ENCODE data around the gene FN1. TPM values are rescaled to one million over a fixed set of nuclear protein-coding genes. Genes with fewer than 3 reads are reported as not detected.

Gene FN1
- under 1 TPM; 0.29 to 0.30 TPM for total RNA-seq

- Mint-ChIP-seq H3K27ac (no peak within 1 kb of the TSS), H3K4me3 (peak within 1 kb of the TSS; percentile 78), H3K36me3 (no peaks in the 10 kb centered on the region), H3K9me3 (no peaks in the 10 kb centered on the region), H3K27me3 (peaks cover 85% of the 10 kb centered on the region), H3K4me1 (peaks cover 15% of the 10 kb centered on the region)
- peak; percentile 75 for DNase-seq
Measured at GRCh38 chr2:215435870-215436704, at the start of gene FN1. TSS of gene FN1 (minus strand) at chr2:215436068. CDS start at chr2:215435802, 266 bp downstream.

DNA sequence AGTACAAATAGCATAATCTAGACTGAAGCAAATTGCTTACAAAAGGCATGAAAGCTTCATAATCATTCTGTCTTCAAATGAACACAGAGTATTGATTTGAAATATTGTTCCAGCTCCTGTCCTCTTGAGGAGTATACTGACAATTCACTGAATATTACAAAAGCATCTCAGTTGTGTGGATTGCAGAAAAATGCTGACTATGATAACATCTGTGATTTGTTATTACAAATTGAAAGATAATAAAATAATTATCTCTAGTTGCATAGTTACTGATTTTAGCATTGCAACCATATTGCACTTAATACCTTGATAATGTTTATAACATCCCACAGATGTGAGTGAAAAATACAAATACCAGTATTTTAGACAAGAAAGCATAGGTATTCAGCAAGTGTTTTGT is 49.2 kb upstream of the FN1 start:
- no peak overlapping the region for H3K27ac Mint-ChIP-seq
- H3K9me3 Mint-ChIP-seq, result no peaks in the 10 kb centered on the region
- no peaks in the 10 kb centered on the region for H3K36me3 Mint-ChIP-seq
- DNase-seq, result no peak
- H3K4me1 Mint-ChIP-seq, result no peaks in the 10 kb centered on the region
- H3K4me3 Mint-ChIP-seq, result no peak overlapping the region
- H3K27me3 Mint-ChIP-seq, result peaks cover 5% of the 10 kb centered on the region

DNA sequence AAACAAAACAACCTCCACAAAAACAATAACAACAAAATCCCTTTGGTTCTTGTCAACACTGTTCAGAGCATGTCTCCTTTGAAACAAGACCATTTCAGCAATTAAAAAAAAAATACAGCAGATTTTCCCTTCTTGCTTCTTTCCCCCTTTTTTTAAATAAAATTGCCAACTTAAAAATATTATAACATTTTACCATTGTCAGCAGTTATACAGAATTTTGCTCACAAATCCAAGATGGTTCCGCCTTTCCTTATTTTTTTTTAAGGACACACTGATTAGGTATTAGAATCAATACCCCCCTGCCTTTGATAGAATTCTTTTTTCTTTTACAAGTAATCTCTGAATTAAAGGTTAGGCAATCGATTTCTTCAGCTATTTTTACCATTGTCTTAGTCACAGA is 48.7 kb upstream of the FN1 start:
- DNase-seq, result no peak
- H3K27ac Mint-ChIP-seq, result no peak overlapping the region
- no peaks in the 10 kb centered on the region for H3K4me1 Mint-ChIP-seq
- no peaks in the 10 kb centered on the region for H3K9me3 Mint-ChIP-seq
- peaks cover 5% of the 10 kb centered on the region for H3K27me3 Mint-ChIP-seq
- H3K4me3 Mint-ChIP-seq, result no peak overlapping the region
- H3K36me3 Mint-ChIP-seq, result no peaks in the 10 kb centered on the region

GRCh38 chr2:215483431-215483830 is 47.6 kb upstream of the FN1 start:
- Mint-ChIP-seq H3K36me3 (no peaks in the 10 kb centered on the region), H3K9me3 (no peaks in the 10 kb centered on the region), H3K27ac (no peak overlapping the region), H3K4me1 (no peaks in the 10 kb centered on the region), H3K4me3 (no peak overlapping the region), H3K27me3 (peaks cover 5% of the 10 kb centered on the region)
- DNase-seq, result no peak

DNA sequence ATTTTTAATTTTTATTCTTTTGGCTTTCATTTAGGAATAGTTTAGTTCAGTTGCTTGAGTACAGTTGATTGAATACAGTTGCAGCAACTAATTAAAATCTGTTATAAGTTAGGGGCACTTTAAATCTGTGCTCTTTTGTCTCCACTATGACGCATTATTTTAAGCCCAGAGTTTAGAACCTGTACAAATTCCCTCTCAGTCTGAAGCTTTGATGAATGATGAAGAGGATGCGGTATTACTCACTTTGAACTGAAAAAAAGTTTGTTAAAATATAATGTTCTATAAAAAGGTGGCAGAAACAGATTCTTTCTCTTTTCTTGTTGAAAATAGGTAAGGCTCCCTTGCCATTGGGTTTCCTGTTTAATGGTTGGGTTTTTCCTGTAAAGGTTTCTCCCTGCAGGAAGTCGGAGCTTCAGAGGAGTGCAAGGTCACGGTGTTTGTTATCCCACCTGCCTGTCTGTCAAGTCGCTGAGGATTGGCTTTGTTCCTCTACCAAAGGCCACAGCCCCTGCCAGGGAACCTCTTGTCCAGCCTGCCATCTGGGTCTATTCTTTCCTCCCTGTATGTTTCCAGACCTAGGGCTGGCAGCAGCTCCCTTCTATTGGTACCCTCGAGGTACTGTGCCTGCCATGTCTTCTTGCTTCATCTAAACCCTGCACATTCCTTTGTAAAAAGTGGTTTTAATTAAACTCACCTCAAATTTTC is 43.8 kb upstream of the FN1 start:
- no peaks in the 10 kb centered on the region for H3K4me1 Mint-ChIP-seq
- H3K4me3 Mint-ChIP-seq, result no peak overlapping the region
- H3K36me3 Mint-ChIP-seq, result no peaks in the 10 kb centered on the region
- no peaks in the 10 kb centered on the region for H3K9me3 Mint-ChIP-seq
- peaks cover 5% of the 10 kb centered on the region for H3K27me3 Mint-ChIP-seq
- no peak for DNase-seq
- no peak overlapping the region for H3K27ac Mint-ChIP-seq

- no peaks in the 10 kb centered on the region for H3K9me3 Mint-ChIP-seq
- H3K4me1 Mint-ChIP-seq, result no peaks in the 10 kb centered on the region
- no peak overlapping the region for H3K27ac Mint-ChIP-seq
- H3K27me3 Mint-ChIP-seq, result peaks cover 5% of the 10 kb centered on the region
- no peak overlapping the region for H3K4me3 Mint-ChIP-seq
- H3K36me3 Mint-ChIP-seq, result no peaks in the 10 kb centered on the region
- DNase-seq, result no peak
Measured at GRCh38 chr2:215479121-215479520, 43.3 kb upstream of the FN1 start.

DNA sequence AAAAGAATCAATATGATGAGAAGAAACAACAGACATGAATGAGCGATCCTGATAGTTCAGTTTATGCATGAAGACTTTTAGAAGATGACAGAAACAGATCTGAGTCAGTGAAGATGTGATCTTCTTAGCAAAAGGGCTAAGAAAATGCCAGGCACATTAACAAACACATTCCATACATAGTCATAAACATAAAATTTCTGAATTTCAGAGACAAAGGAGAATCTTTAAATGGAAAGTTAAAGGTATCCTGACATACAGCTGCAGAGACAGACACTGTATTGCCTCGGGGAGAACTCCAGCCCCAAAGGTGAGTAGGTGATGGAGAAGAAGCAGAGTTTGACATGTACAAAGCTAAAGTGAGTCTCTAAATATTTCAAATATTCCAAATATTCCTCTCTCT is 40.6 kb upstream of the FN1 start:
- Mint-ChIP-seq H3K9me3 (no peaks in the 10 kb centered on the region), H3K27ac (no peak overlapping the region), H3K27me3 (peaks cover 4% of the 10 kb centered on the region), H3K36me3 (no peaks in the 10 kb centered on the region), H3K4me3 (no peak overlapping the region), H3K4me1 (no peaks in the 10 kb centered on the region)
- no peak for DNase-seq

GRCh38 chr2:215466097-215466909 is 30.4 kb upstream of the FN1 start:
- no peak for DNase-seq
- Mint-ChIP-seq H3K9me3 (no peaks in the 10 kb centered on the region), H3K27me3 (peaks cover 5% of the 10 kb centered on the region), H3K27ac (no peak overlapping the region), H3K4me3 (no peak overlapping the region), H3K36me3 (no peaks in the 10 kb centered on the region), H3K4me1 (no peaks in the 10 kb centered on the region)

DNA sequence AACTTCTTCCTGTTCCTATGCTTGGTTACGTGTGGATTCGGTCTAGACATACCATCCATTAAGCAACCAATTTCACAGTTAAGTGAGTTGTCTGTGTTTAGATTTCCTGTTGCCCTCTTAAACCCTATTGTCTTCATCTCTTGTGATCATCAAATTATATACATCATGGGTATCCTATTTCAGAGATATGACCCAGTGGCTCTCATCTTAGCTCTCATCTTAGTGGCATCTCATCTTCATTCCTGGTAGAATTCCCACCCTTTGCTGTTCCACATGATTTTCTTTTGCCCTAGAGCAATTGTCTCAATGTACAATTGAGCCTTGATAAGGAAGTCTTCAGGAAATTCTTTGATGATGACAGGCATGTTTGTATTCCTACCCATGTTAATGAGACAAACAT is 29.4 kb upstream of the FN1 start:
- peaks cover 5% of the 10 kb centered on the region for H3K27me3 Mint-ChIP-seq
- H3K4me1 Mint-ChIP-seq, result no peaks in the 10 kb centered on the region
- H3K9me3 Mint-ChIP-seq, result no peaks in the 10 kb centered on the region
- H3K4me3 Mint-ChIP-seq, result no peak overlapping the region
- DNase-seq, result no peak
- no peak overlapping the region for H3K27ac Mint-ChIP-seq
- H3K36me3 Mint-ChIP-seq, result no peaks in the 10 kb centered on the region

GRCh38 chr2:215461836-215462532 is 26.1 kb upstream of the FN1 start:
- Mint-ChIP-seq H3K4me3 (no peak overlapping the region), H3K27ac (no peak overlapping the region), H3K27me3 (peaks cover 11% of the 10 kb centered on the region), H3K36me3 (no peaks in the 10 kb centered on the region), H3K4me1 (no peaks in the 10 kb centered on the region), H3K9me3 (no peaks in the 10 kb centered on the region)
- no peak for DNase-seq

DNA sequence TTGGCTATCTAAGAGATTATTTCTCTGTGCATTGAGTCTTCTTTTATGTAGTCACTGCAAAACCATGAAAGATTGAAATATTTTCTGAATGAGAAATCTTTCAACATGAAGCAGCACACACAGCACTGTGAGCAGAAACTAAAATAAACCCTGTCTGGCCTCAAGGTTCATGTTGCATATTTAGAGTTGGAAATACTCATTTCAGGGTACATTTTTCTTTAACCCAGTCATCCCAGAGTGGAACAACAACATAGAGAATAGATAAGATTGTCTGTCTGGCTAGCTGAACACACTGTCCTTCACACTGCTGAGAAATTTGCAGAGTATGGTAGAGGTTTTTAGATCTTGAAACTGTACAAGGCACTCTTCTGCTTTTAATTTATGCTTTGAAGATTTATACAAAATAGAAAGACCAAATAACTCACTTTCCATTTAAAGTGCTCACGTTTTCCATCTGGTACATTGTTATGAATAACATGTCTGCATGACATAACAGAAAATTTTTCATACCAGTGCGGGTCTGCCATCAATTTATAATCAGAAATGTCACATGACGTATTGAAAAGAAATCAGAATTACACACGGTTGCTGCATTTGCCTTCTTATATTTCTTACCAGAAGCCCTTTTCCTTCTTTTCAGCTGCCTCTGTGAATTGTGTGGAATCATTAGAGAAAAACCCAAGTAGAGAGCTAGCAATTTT is 25.0 kb upstream of the FN1 start:
- Mint-ChIP-seq H3K27ac (no peak overlapping the region), H3K27me3 (peaks cover 11% of the 10 kb centered on the region), H3K4me3 (no peak overlapping the region), H3K9me3 (no peaks in the 10 kb centered on the region), H3K36me3 (no peaks in the 10 kb centered on the region), H3K4me1 (no peaks in the 10 kb centered on the region)
- DNase-seq, result no peak

DNA sequence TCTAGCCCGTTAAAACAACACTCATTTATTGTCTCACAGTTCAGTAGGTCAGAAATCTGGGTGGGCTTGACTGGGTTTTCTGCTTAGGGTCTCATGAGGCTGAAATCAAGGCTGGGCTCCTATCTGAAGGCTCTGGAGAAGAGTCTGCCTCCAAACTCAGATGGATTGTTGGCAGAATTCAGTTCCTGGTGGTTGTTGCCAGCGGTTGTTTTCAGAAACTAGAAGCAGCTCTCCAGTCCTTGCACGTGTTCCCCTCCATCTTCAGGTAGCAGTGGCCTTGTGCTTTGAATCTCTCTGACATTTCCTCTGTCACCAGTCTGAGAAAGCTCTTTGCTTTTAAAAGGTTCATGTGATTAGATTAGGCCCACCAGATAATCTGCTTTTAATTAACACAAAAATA is 20.1 kb upstream of the FN1 start:
- H3K27me3 Mint-ChIP-seq, result peaks cover 18% of the 10 kb centered on the region
- no peaks in the 10 kb centered on the region for H3K4me1 Mint-ChIP-seq
- no peak for DNase-seq
- H3K36me3 Mint-ChIP-seq, result no peaks in the 10 kb centered on the region
- H3K27ac Mint-ChIP-seq, result no peak overlapping the region
- no peaks in the 10 kb centered on the region for H3K9me3 Mint-ChIP-seq
- H3K4me3 Mint-ChIP-seq, result no peak overlapping the region

DNA sequence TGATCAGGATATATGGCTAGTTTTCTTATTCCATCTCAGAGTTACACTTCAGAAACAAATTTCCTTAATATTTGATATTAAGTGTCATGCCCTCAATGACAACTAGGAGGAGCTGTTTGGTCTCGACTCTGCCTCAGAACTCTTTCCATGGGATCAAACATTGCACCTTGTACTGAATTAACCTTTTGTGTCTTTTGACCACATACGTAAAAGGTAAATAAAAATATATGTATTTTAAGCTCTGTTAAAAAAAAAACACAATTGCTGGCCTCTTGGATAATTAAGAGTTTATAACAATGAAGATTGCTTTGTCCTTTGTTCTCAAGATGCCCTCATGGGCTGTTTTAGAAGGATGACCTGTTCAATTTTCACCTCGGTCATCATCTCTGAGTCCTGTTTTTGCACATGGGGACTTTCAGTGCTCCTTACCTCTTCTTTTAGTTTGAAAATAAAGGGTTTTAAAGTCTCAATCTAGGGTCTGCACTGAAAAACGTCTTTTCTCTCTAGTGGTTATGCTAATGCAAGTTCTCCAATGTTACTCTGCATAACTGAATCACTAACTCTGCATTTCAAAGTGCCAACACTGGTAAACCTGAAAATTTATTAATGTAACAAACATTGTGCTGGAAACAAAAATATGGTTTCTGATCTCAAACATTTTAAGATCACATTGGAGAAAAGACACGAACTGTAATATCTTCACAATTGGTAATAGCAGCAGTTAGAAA is 18.8 kb upstream of the FN1 start:
- Mint-ChIP-seq H3K9me3 (no peaks in the 10 kb centered on the region), H3K27ac (no peak overlapping the region), H3K4me3 (no peak overlapping the region), H3K36me3 (no peaks in the 10 kb centered on the region), H3K4me1 (no peaks in the 10 kb centered on the region), H3K27me3 (peaks cover 23% of the 10 kb centered on the region)
- DNase-seq, result no peak

GRCh38 chr2:215452725-215453124 is 16.9 kb upstream of the FN1 start:
- H3K27ac Mint-ChIP-seq, result no peak overlapping the region
- no peaks in the 10 kb centered on the region for H3K36me3 Mint-ChIP-seq
- peaks cover 35% of the 10 kb centered on the region for H3K27me3 Mint-ChIP-seq
- no peaks in the 10 kb centered on the region for H3K4me1 Mint-ChIP-seq
- no peak for DNase-seq
- no peaks in the 10 kb centered on the region for H3K9me3 Mint-ChIP-seq
- no peak overlapping the region for H3K4me3 Mint-ChIP-seq
